ENCODE data around the gene PPRC1.

- TF ChIP-seq CTCF (IDR thresholded peaks at IDR 0.05), result no peak
- TF ChIP-seq EZH2 (IDR thresholded peaks at IDR 0.05), result no peak
- no peak for TF ChIP-seq EZH2phosphoT487 (IDR thresholded peaks at IDR 0.05)
Measured at GRCh38 chr10:102150970-102151773, 18.3 kb downstream of the PPRC1 start.

All from neural progenitor cell (in vitro differentiated cells).